ENCODE measurements around the gene TRAPPC11.

DNA sequence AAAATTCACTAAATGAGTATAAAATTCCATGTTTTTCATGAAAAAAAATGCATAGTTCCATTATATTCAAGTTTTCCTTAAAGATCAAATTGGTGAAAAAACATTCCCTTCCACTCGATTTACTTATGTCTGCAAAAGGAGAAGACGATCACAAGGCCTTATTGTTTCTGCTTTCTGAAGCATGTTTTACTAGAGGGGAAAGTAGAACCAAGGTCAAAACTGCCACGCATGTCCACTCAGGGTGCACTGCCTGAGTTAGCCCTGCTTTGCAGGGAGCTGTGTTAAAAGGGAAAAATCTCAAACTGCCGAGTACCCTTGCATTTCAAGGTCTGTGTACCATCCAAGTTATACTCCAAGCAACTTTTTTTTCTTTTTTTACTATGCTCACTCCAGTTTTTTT, 57.2 kb downstream of the TRAPPC11 start:
- no peak for TF ChIP-seq TAF1 (IDR thresholded peaks at IDR 0.05; ENCODE audit: low read depth)
- TF ChIP-seq TEAD4 (IDR thresholded peaks at IDR 0.05) = peak; percentile 82
